H1 (cell line): Measurements from ENCODE around the gene BRD1. TPM values are rescaled to one million over a fixed set of nuclear protein-coding genes. Genes with fewer than 3 reads are reported as not detected.

Experiments
- CTCF ChIA-PET: fragments of 300-600 bp; sonication (Branson Sonifier 250); formaldehyde crosslinking; loops from one replicate; lab custom pipeline; 2021; ENCODE audit not compliant: partially characterized antibody; lab: Charles Lee
- POLR2A ChIA-PET: fragments of 300-600 bp; sonication (Branson Sonifier 250); formaldehyde crosslinking; loops from one replicate; lab custom pipeline; 2021; ENCODE audit warnings: inconsistent platforms; ENCODE audit not compliant: partially characterized antibody; lab: Charles Lee
- DNase-seq, 2 experiments: peaks; one replicate each; pipeline versions ENCODE4 v3.0.0 to v3.0.0-alpha.2; 2010 to 2022; ENCODE audit warnings: low spot score in 2 of 2, low read depth in 1 of 2, mixed read lengths in 1 of 2
- FAIRE-seq: peaks from 2 replicates; lab custom pipeline; 2011; peaks lifted over from hg19 to GRCh38; lab: Jason Lieb, UNC
- H2AFZ ChIP-seq: 2 replicates; pipeline ENCODE4 v1.8.1; 2012; ENCODE audit warnings: low read length, inconsistent platforms
- H2AK5ac ChIP-seq: 2 replicates; pipeline ENCODE4 v1.6.1; 2013; ENCODE audit warnings: low read depth, low read length
- H2BK120ac ChIP-seq: replicated peaks from 2 replicates; pipeline ENCODE3; 2013; ENCODE audit warnings: low read depth, low read length, inconsistent platforms
- H2BK12ac ChIP-seq: 2 replicates; pipeline ENCODE4 v1.6.1; 2013; ENCODE audit warnings: low read depth, low read length
- H2BK15ac ChIP-seq: 2 replicates; pipeline ENCODE4 v1.6.1; 2013; ENCODE audit warnings: low read length
- H2BK20ac ChIP-seq: 2 replicates; pipeline ENCODE4 v1.6.1; 2013; ENCODE audit warnings: low read length
- H2BK5ac ChIP-seq: 2 replicates; pipeline ENCODE4 v1.6.1; 2013; ENCODE audit warnings: low read depth, low read length
- H3K14ac ChIP-seq: 2 replicates; pipeline ENCODE4 v1.6.1; 2013; ENCODE audit warnings: inconsistent platforms; ENCODE audit not compliant: insufficient read length
- H3K18ac ChIP-seq: 2 replicates; pipeline ENCODE4 v1.6.1; 2013; ENCODE audit warnings: low read length; ENCODE audit errors: extremely low read depth
- H3K23ac ChIP-seq: 2 replicates; pipeline ENCODE4 v1.6.1; 2013; ENCODE audit warnings: inconsistent platforms; ENCODE audit not compliant: insufficient read length
- H3K23me2 ChIP-seq: 2 replicates; pipeline ENCODE4 v1.6.1; 2013; ENCODE audit warnings: low read depth, low read length
- H3K27ac ChIP-seq: 2 replicates; pipeline ENCODE4 v1.6.1; 2011; ENCODE audit warnings: low read depth, low read length, inconsistent platforms
- H3K27me3 ChIP-seq, 4 experiments: replicated peaks in 1 of 4; 1 replicate in 1 of 4; 2 replicates in 3 of 4; pipeline versions ENCODE4 v1.6.1 to v1.8.1; 2011 to 2013; ENCODE audit warnings: low read length in 3 of 4, mild to moderate bottlenecking in 3 of 4, inconsistent platforms in 2 of 4, mixed read lengths in 2 of 4, moderate library complexity in 1 of 4; ENCODE audit not compliant: control insufficient read depth in 3 of 4, insufficient read depth in 3 of 4; ENCODE audit errors: extremely low read depth in 1 of 4
- H3K36me3 ChIP-seq, 4 experiments: 2 replicates each; pipeline versions ENCODE4 v1.6.1 to v1.8.1; 2011 to 2013; ENCODE audit warnings: mild to moderate bottlenecking in 4 of 4, low read length in 3 of 4, moderate library complexity in 2 of 4, control low read depth in 1 of 4, inconsistent platforms in 1 of 4; ENCODE audit not compliant: insufficient read depth in 4 of 4, control insufficient read depth in 2 of 4
- H3K4ac ChIP-seq: replicated peaks from 2 replicates; pipeline ENCODE3; 2013; ENCODE audit warnings: low read length, low read depth, mixed read lengths, inconsistent platforms; ENCODE audit not compliant: insufficient read length
- H3K4me1 ChIP-seq, 4 experiments: replicated peaks in 1 of 4; 1 replicate in 1 of 4; 2 replicates in 3 of 4; pipeline versions ENCODE4 v1.6.1 to v1.8.1; 2011 to 2013; ENCODE audit warnings: low read length in 3 of 4, inconsistent platforms in 2 of 4, mixed read lengths in 1 of 4; ENCODE audit not compliant: insufficient read depth in 4 of 4, control insufficient read depth in 3 of 4
- H3K4me2 ChIP-seq, 2 experiments: 2 replicates each; pipeline versions ENCODE4 v1.6.1 to v1.8.1; 2011 to 2013; ENCODE audit warnings: low read depth in 2 of 2, low read length in 2 of 2, control low read depth in 1 of 2, inconsistent platforms in 1 of 2, mild to moderate bottlenecking in 1 of 2; ENCODE audit not compliant: insufficient read depth in 1 of 2
- H3K4me3 ChIP-seq, 4 experiments: fragments of 200-600, 300-600 bp in 1 of 4; sonication (generic), shearing (Covaris generic), sonication (Bioruptor Twin) in 1 of 4; 2 replicates each; pipeline versions ENCODE4 v1.5.1 to v1.8.1; 2011 to 2016; ENCODE audit warnings: low read length in 4 of 4, low read depth in 3 of 4, control low read depth in 2 of 4, inconsistent platforms in 2 of 4, mild to moderate bottlenecking in 2 of 4, mixed read lengths in 1 of 4, moderate library complexity in 1 of 4; ENCODE audit not compliant: insufficient read depth in 2 of 4; ENCODE audit errors: extremely low read depth in 1 of 4
- H3K56ac ChIP-seq: replicated peaks from 2 replicates; pipeline ENCODE3; 2013; ENCODE audit warnings: low read depth, mild to moderate bottlenecking, mixed read lengths, low read length, inconsistent platforms; ENCODE audit not compliant: insufficient read length
- H3K79me1 ChIP-seq: 2 replicates; pipeline ENCODE4 v1.6.1; 2013; ENCODE audit warnings: low read depth, low read length, control low read depth
- H3K79me2 ChIP-seq, 2 experiments: 2 replicates each; pipeline versions ENCODE4 v1.6.1 to v1.8.1; 2012 to 2013; ENCODE audit warnings: low read length in 2 of 2, mild to moderate bottlenecking in 2 of 2, inconsistent platforms in 1 of 2; ENCODE audit not compliant: insufficient read depth in 2 of 2, control insufficient read depth in 1 of 2
- H3K9ac ChIP-seq, 4 experiments: replicated peaks in 1 of 4; 1 replicate in 1 of 4; 2 replicates in 3 of 4; pipeline versions ENCODE4 v1.6.1 to v1.8.1; 2011 to 2013; ENCODE audit warnings: low read depth in 3 of 4, low read length in 3 of 4, control low read depth in 2 of 4, mild to moderate bottlenecking in 2 of 4, moderate library complexity in 2 of 4, inconsistent platforms in 1 of 4; ENCODE audit errors: extremely low read depth in 1 of 4
- H3K9me3 ChIP-seq, 2 experiments: 2 replicates each; pipeline versions ENCODE4 v1.6.1 to v1.8.1; 2012 to 2013; ENCODE audit warnings: mild to moderate bottlenecking in 2 of 2, moderate library complexity in 2 of 2, control low read depth in 1 of 2, inconsistent platforms in 1 of 2, low read depth in 1 of 2, low read length in 1 of 2, mixed read lengths in 1 of 2; ENCODE audit not compliant: insufficient read depth in 2 of 2
- H4K20me1 ChIP-seq, 2 experiments: replicated peaks in 1 of 2; 2 replicates each; pipeline versions ENCODE3 to v1.8.1; 2011 to 2013; ENCODE audit warnings: inconsistent platforms in 2 of 2, low read length in 2 of 2, mild to moderate bottlenecking in 1 of 2; ENCODE audit not compliant: insufficient read depth in 2 of 2, control insufficient read depth in 1 of 2
- H4K5ac ChIP-seq: 2 replicates; pipeline ENCODE4 v1.6.1; 2013; ENCODE audit warnings: low read length, low read depth, mixed read lengths, inconsistent platforms; ENCODE audit not compliant: insufficient read length
- H4K8ac ChIP-seq: 2 replicates; pipeline ENCODE4 v1.8.0; 2013; ENCODE audit warnings: mild to moderate bottlenecking, moderate library complexity, low read length, inconsistent platforms; ENCODE audit not compliant: insufficient read depth; ENCODE audit errors: extremely low read depth
- H4K91ac ChIP-seq: replicated peaks from 2 replicates; pipeline ENCODE3; 2013; ENCODE audit warnings: low read length, mixed read lengths, inconsistent platforms; ENCODE audit not compliant: insufficient read length
- ATF3 ChIP-seq: IDR thresholded peaks from 2 replicates; pipeline ENCODE4 v1.6.1; 2011; ENCODE audit warnings: low read depth, mild to moderate bottlenecking, low read length; ENCODE audit not compliant: insufficient read depth
- CBX8 ChIP-seq: fragments of 300-800, 300-1000 bp; sonication (generic); IDR thresholded peaks from 2 replicates; pipeline ENCODE4 v1.7.1; 2016; ENCODE audit warnings: low read depth, low read length, borderline replicate concordance
- CHD2 ChIP-seq: IDR thresholded peaks from 2 replicates; pipeline ENCODE4 v1.6.1; 2012; ENCODE audit warnings: low read length, improper control_type of control experiment
- KDM5A ChIP-seq: fragments of 200-600 bp; IDR thresholded peaks from 2 replicates; pipeline ENCODE4 v1.7.1; 2012; ENCODE audit warnings: mild to moderate bottlenecking, low read length, inconsistent platforms, mixed read lengths
- RAD21 ChIP-seq, 2 experiments: IDR thresholded peaks in 1 of 2; conservative IDR thresholded peaks in 1 of 2; 2 replicates each; pipeline ENCODE4 v1.6.1; 2011; ENCODE audit warnings: low read depth in 2 of 2, low read length in 2 of 2, improper control_type of control experiment in 1 of 2, inconsistent platforms in 1 of 2, mild to moderate bottlenecking in 1 of 2, moderate library complexity in 1 of 2
- RBBP5 ChIP-seq: IDR thresholded peaks from 2 replicates; pipeline ENCODE4 v1.7.1; 2012; ENCODE audit warnings: low read depth, mild to moderate bottlenecking, inconsistent platforms, low read length, moderate library complexity, borderline replicate concordance
- SIRT6 ChIP-seq: IDR thresholded peaks from one replicate; pipeline ENCODE4 v1.7.1; 2012; ENCODE audit warnings: low read length, inconsistent platforms
- SP2 ChIP-seq: IDR thresholded peaks from 2 replicates; pipeline ENCODE4 v1.6.1; 2012; ENCODE audit warnings: mild to moderate bottlenecking, low read length, inconsistent platforms
- SP4 ChIP-seq: IDR thresholded peaks from 2 replicates; pipeline ENCODE4 v1.6.1; 2012; ENCODE audit warnings: low read length, inconsistent platforms
- TEAD4 ChIP-seq: IDR thresholded peaks from 2 replicates; pipeline ENCODE4 v1.6.1; 2012; ENCODE audit warnings: low read depth, low read length, inconsistent platforms, mixed read lengths
- WGBS, 2 experiments: shearing (Covaris generic) in 1 of 2; methylation state at CpG; one replicate each; pipeline versions ENCODE4 v1.1.6 to v1.1.7; 2013 to 2015; ENCODE audit warnings: low lambda C conversion rate in 2 of 2, mixed read lengths in 2 of 2, inconsistent platforms in 1 of 2, low coverage in 1 of 2, missing lambda C conversion rate in 1 of 2; ENCODE audit not compliant: insufficient replicate concordance in 2 of 2, insufficient coverage in 1 of 2, insufficient read length in 1 of 2; ENCODE audit errors: extremely low coverage in 1 of 2, missing lambda C conversion rate in 1 of 2; 5-methylcytosine and 5-hydroxymethylcytosine counted together
- polyA plus RNA-seq, 7 experiments: library from polyadenylated mRNA; depleted of rRNA in 3 of 7; stranded (reverse) in 5 of 7; unstranded in 2 of 7; fragments of >200 nt in 5 of 7; fragments of 200-250 nt in 2 of 7; gene quantifications; 1 replicate in 5 of 7; 2 replicates in 1 of 7; 4 replicates in 1 of 7; pipeline versions ENCODE4 v1.2.1 to v1.2.3, GENCODE V29; 2011 to 2013; ENCODE audit warnings: missing spikeins in 2 of 7, mixed read lengths in 2 of 7
- total RNA-seq: library from RNA; stranded (reverse); fragmentation: NEBNext Ultra II Directional; extraction: Animal tissue kit (Norgen Biotek cat#: 25700); gene quantifications from 2 replicates; pipeline ENCODE4 v1.2.1, GENCODE V29; 2021

BRD1 gene
- total and polyA plus RNA-seq, 2 of the 8 experiments (the other 6 are each of a cell fraction or from before 2014, with no cell fraction given) = 6.8 to 34.0 TPM

GRCh38 chr22:49748514-49748913 lies 79.2 kb downstream of the BRD1 start:
- Histone ChIP-seq H4K8ac (no peak overlapping the region), H3K27me3 (no peaks in the 10 kb centered on the region), H4K91ac (no peak overlapping the region), H3K9ac (no peak overlapping the region), H2BK15ac (no peak overlapping the region), H3K23ac (no peak overlapping the region), H3K14ac (no peak overlapping the region), H3K4me1 (peaks cover 0 to 3% (median under 1%) of the 10 kb centered on the region in 4 experiments; a peak in 2 of 7 replicates), H2BK120ac (no peak overlapping the region), H2BK5ac (no peak overlapping the region), H4K20me1 (no peaks in the 10 kb centered on the region), H2BK20ac (no peak overlapping the region), H2AK5ac (no peak overlapping the region), H3K4me2 (no peak overlapping the region), H2AFZ (no peak overlapping the region), H3K27ac (no peak overlapping the region)
- POLR2A ChIA-PET = no interaction called here
- TF ChIP-seq ATF3 = no peak
- no peak for TF ChIP-seq SP4
- TF ChIP-seq RBBP5 = no peak
- no peak for TF ChIP-seq CBX8
- TF ChIP-seq SIRT6 = no peak
- TF ChIP-seq SP2 = no peak
- TF ChIP-seq KDM5A = no peak
- TF ChIP-seq RAD21 (IDR thresholded peaks at IDR 0.05 in 1 of 2, conservative IDR thresholded peaks at IDR 0.05 in 1 of 2; ENCODE audit: low read depth in 2 of 2, low read length in 2 of 2) = no peak
- TF ChIP-seq CHD2 = no peak
- TF ChIP-seq TEAD4 = no peak
- TF ChIP-seq, all 59 proteins: peak for 0
- Histone ChIP-seq H3K9me3 (peaks cover 3 to 12% of the 10 kb centered on the region in 2 experiments; a peak in 2 of 4 replicates), H3K36me3 (no peaks in the 10 kb centered on the region), H4K5ac (no peak overlapping the region), H3K23me2 (no peaks in the 10 kb centered on the region), H3K18ac (no peak overlapping the region), H3K4me3 (no peak overlapping the region), H3K79me2 (no peaks in the 10 kb centered on the region), H3K4ac (no peak overlapping the region), H3K79me1 (no peaks in the 10 kb centered on the region), H3K56ac (no peak overlapping the region), H2BK12ac (no peak overlapping the region)
- FAIRE-seq (no peak), DNase-seq (no peak)
- WGBS, 2 experiments = 90% methylated on average over 4 of the region's 5 CpGs; no CpG with 5 or more reads in 1 of the 2 experiments
- CTCF ChIA-PET = interaction anchor here (1.2 kb wide), 1 partner anchor 9 kb away, joined by 5 read pairs; no protein-coding TSS in a partner anchor
